Kidney (tissue), 14 donors: ENCODE data around the gene TSHZ2. TPM values are rescaled to one million over a fixed set of nuclear protein-coding genes. Genes with fewer than 3 reads are reported as not detected.

ENCODE experiments used
- DNase-seq, 5 donors: peaks; one replicate each; pipeline ENCODE4 v3.0.0-alpha.2; 2013 to 2020
- FAIRE-seq: peaks from 2 replicates; lab custom pipeline; 2012; peaks lifted over from hg19 to GRCh38; lab: Jason Lieb, UNC
- H3K27ac ChIP-seq, 2 donors: one replicate each; pipeline ENCODE4 v1.7.0; 2013; ENCODE audit warnings: low read depth in 2 of 2, low read length in 2 of 2, inconsistent platforms in 1 of 2
- H3K27me3 ChIP-seq: one replicate; pipeline ENCODE4 v1.7.1; 2013; ENCODE audit warnings: low read length, inconsistent platforms; ENCODE audit not compliant: control insufficient read depth, insufficient read depth
- H3K36me3 ChIP-seq, 3 donors: one replicate each; pipeline versions ENCODE4 v1.7.0 to v1.7.1; 2013; ENCODE audit warnings: low read length in 3 of 3, control low read depth in 1 of 3, inconsistent platforms in 1 of 3; ENCODE audit not compliant: insufficient read depth in 3 of 3, control insufficient read depth in 2 of 3
- H3K4me1 ChIP-seq, 3 donors: one replicate each; pipeline versions ENCODE4 v1.7.0 to v1.7.1; 2013; ENCODE audit warnings: low read length in 3 of 3, inconsistent platforms in 1 of 3, low read depth in 1 of 3; ENCODE audit not compliant: control insufficient read depth in 2 of 3, insufficient read depth in 2 of 3
- H3K4me3 ChIP-seq, 3 donors: one replicate each; pipeline versions ENCODE4 v1.7.0 to v1.8.1; 2013; ENCODE audit warnings: low read length in 3 of 3, control low read depth in 1 of 3, inconsistent platforms in 1 of 3
- H3K9ac ChIP-seq, 3 donors: one replicate each; pipeline versions ENCODE4 v1.7.0 to v1.7.1; 2013; ENCODE audit warnings: low read length in 3 of 3, control low read depth in 1 of 3, inconsistent platforms in 1 of 3
- H3K9me3 ChIP-seq, 3 donors: one replicate each; pipeline versions ENCODE4 v1.7.0 to v1.7.1; 2013; ENCODE audit warnings: low read length in 3 of 3, control low read depth in 1 of 3, inconsistent platforms in 1 of 3; ENCODE audit not compliant: control insufficient read depth in 2 of 3, insufficient read depth in 1 of 3
- CTCF ChIP-seq: IDR thresholded peaks from 3 replicates; pipeline ENCODE4 v1.5.1; 2012; ENCODE audit warnings: mild to moderate bottlenecking, moderate library complexity, borderline replicate concordance; ENCODE audit not compliant: insufficient read depth; ENCODE audit errors: extremely low read depth
- intact Hi-C: fragments of 100-400 bp; cut with DNase I; formaldehyde crosslinking; loops from one replicate; pipeline ENCODE4 v1.11.1; 2022
- polyA plus RNA-seq: library from polyadenylated mRNA; stranded (reverse); fragments of 350-450 nt; fragmentation: Illumina TruSeq; extraction: RNeasy Lipid Tissue Mini Kit (QIAGEN cat#74804); gene quantifications from one replicate; pipeline ENCODE4 v1.2.3, GENCODE V29; 2014; ENCODE audit warnings: low read depth, low replicate concordance; ENCODE audit not compliant: insufficient read depth
- total RNA-seq: library from RNA; stranded (reverse); fragmentation: NEBNext Ultra II Directional; extraction: Animal tissue kit (Norgen Biotek cat#: 25700); gene quantifications from one replicate; pipeline ENCODE4 v1.2.1, GENCODE V29; 2021
- donor health status: control.
- donor health status: control.
- donor health status: control.
- donor health status: control.
- donor health status: control.
- donor health status: DM: yes; HTN: yes; CAD: no.
- donor health status: Normal renal cell carcinoma (clear cell type).

TSHZ2 gene
- total and polyA plus RNA-seq, 2 donors from 2014 or later = 0.86 to 15.5 TPM

DNA sequence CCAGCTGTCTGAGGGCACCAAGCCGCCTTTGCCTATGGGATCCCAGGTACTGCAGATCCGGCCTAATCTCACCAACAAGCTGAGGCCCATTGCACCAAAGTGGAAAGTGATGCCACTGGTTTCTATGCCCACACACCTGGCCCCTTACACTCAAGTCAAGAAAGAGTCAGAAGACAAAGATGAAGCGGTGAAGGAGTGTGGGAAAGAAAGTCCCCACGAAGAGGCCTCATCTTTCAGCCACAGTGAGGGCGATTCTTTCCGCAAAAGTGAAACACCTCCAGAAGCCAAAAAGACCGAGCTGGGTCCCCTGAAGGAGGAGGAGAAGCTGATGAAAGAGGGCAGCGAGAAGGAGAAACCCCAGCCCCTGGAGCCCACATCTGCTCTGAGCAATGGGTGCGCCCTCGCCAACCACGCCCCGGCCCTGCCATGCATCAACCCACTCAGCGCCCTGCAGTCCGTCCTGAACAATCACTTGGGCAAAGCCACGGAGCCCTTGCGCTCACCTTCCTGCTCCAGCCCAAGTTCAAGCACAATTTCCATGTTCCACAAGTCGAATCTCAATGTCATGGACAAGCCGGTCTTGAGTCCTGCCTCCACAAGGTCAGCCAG, 283.0 kb downstream of the TSHZ2 start:
- no peak overlapping the region for H3K9ac ChIP-seq
- no peaks in the 10 kb centered on the region for H3K27me3 ChIP-seq
- no peak for DNase-seq
- no peaks in the 10 kb centered on the region for H3K9me3 ChIP-seq
- intact Hi-C loops = no loop called here
- TF ChIP-seq CTCF = no peak
- no peaks in the 10 kb centered on the region for H3K36me3 ChIP-seq
- H3K4me1 ChIP-seq = no peaks in the 10 kb centered on the region
- no peak for FAIRE-seq
- no peak overlapping the region for H3K27ac ChIP-seq
- H3K4me3 ChIP-seq = no peak overlapping the region

GRCh38 chr20:53258741-53259140, 286.6 kb downstream of the TSHZ2 start:
- Histone ChIP-seq H3K4me1 (no peaks in the 10 kb centered on the region), H3K27ac (no peak overlapping the region), H3K4me3 (no peak overlapping the region), H3K36me3 (no peaks in the 10 kb centered on the region), H3K27me3 (no peaks in the 10 kb centered on the region), H3K9ac (no peak overlapping the region), H3K9me3 (no peaks in the 10 kb centered on the region)
- TF ChIP-seq CTCF = no peak
- no peak for DNase-seq
- intact Hi-C loops = no loop called here
- no peak for FAIRE-seq

GRCh38 chr20:53260168-53260567, 288.0 kb downstream of the TSHZ2 start:
- Histone ChIP-seq H3K4me1 (no peaks in the 10 kb centered on the region), H3K9me3 (no peaks in the 10 kb centered on the region), H3K36me3 (no peaks in the 10 kb centered on the region), H3K9ac (no peak overlapping the region), H3K27ac (no peak overlapping the region), H3K4me3 (no peak overlapping the region), H3K27me3 (no peaks in the 10 kb centered on the region)
- intact Hi-C loops = no loop called here
- DNase-seq (no peak), FAIRE-seq (no peak)
- TF ChIP-seq CTCF = no peak

GRCh38 chr20:53260591-53260990, 288.4 kb downstream of the TSHZ2 start:
- Histone ChIP-seq H3K27ac (no peak overlapping the region), H3K4me3 (no peak overlapping the region), H3K36me3 (no peaks in the 10 kb centered on the region), H3K9me3 (no peaks in the 10 kb centered on the region), H3K27me3 (no peaks in the 10 kb centered on the region), H3K9ac (no peak overlapping the region), H3K4me1 (no peaks in the 10 kb centered on the region)
- no peak for FAIRE-seq
- DNase-seq = no peak
- no peak for TF ChIP-seq CTCF
- intact Hi-C loops = no loop called here
